ENCODE results near the gene SNX3. TPM values are rescaled to one million over a fixed set of nuclear protein-coding genes. Genes with fewer than 3 reads are reported as not detected.

SNX3 gene
- total RNA-seq, 1 experiment from 2014 or later = 158 TPM

- no peak overlapping the region for H3K4me3 Mint-ChIP-seq (ENCODE audit: low read depth, unreplicated experiment)
- no peak overlapping the region for H3K27ac Mint-ChIP-seq (ENCODE audit: unreplicated experiment)
- H3K36me3 Mint-ChIP-seq (ENCODE audit: insufficient read depth, unreplicated experiment) = peaks cover 11% of the 10 kb centered on the region
- DNase-seq = no peak
- no peaks in the 10 kb centered on the region for H3K9me3 Mint-ChIP-seq (ENCODE audit: low read depth, unreplicated experiment)
- intact Hi-C loops (cut with micrococcal nuclease; ENCODE audit: unreplicated experiment) = no loop called here
- BruUV-seq (replicated peaks) = no TSS peak
- TF ChIP-seq CTCF (IDR thresholded peaks at IDR 0.05; ENCODE audit: unreplicated experiment) = no peak
- no peaks in the 10 kb centered on the region for H3K27me3 Mint-ChIP-seq (ENCODE audit: unreplicated experiment)
- CTCF ChIA-PET = no interaction called here
- peaks cover 12% of the 10 kb centered on the region for H3K4me1 Mint-ChIP-seq (ENCODE audit: low read depth, unreplicated experiment)
Observed at GRCh38 chr6:108198761-108199498, 61.9 kb downstream of the SNX3 start.

- DNase-seq = no peak
- CTCF ChIA-PET = no interaction called here
- Mint-ChIP-seq H3K27ac (ENCODE audit: unreplicated experiment) (no peak overlapping the region), H3K36me3 (ENCODE audit: insufficient read depth, unreplicated experiment) (peaks cover 4% of the 10 kb centered on the region), H3K27me3 (ENCODE audit: unreplicated experiment) (no peaks in the 10 kb centered on the region), H3K4me1 (ENCODE audit: low read depth, unreplicated experiment) (no peaks in the 10 kb centered on the region), H3K9me3 (ENCODE audit: low read depth, unreplicated experiment) (no peaks in the 10 kb centered on the region), H3K4me3 (ENCODE audit: low read depth, unreplicated experiment) (no peak overlapping the region)
- BruUV-seq (replicated peaks) = no TSS peak
- no peak for TF ChIP-seq CTCF (IDR thresholded peaks at IDR 0.05; ENCODE audit: unreplicated experiment)
- intact Hi-C loops (cut with micrococcal nuclease; ENCODE audit: unreplicated experiment) = no loop called here
Observed at GRCh38 chr6:108195209-108195608, 65.6 kb downstream of the SNX3 start.

GRCh38 chr6:108194503-108194902 lies 66.3 kb downstream of the SNX3 start:
- H3K4me1 Mint-ChIP-seq (ENCODE audit: low read depth, unreplicated experiment) = no peaks in the 10 kb centered on the region

GRCh38 chr6:108193835-108194234 lies 67.0 kb downstream of the SNX3 start:
- CTCF ChIA-PET = no interaction called here
- Mint-ChIP-seq H3K9me3 (ENCODE audit: low read depth, unreplicated experiment) (no peaks in the 10 kb centered on the region), H3K27ac (ENCODE audit: unreplicated experiment) (no peak overlapping the region), H3K4me1 (ENCODE audit: low read depth, unreplicated experiment) (no peaks in the 10 kb centered on the region), H3K36me3 (ENCODE audit: insufficient read depth, unreplicated experiment) (peaks cover 4% of the 10 kb centered on the region), H3K4me3 (ENCODE audit: low read depth, unreplicated experiment) (no peak overlapping the region), H3K27me3 (ENCODE audit: unreplicated experiment) (no peaks in the 10 kb centered on the region)
- BruUV-seq (replicated peaks) = no TSS peak
- no peak for DNase-seq
- TF ChIP-seq CTCF (IDR thresholded peaks at IDR 0.05; ENCODE audit: unreplicated experiment) = no peak
- intact Hi-C loops (cut with micrococcal nuclease; ENCODE audit: unreplicated experiment) = no loop called here

More at GRCh38 chr6:108194503-108194902, 66.3 kb downstream of the SNX3 start:
- no peak overlapping the region for H3K4me3 Mint-ChIP-seq (ENCODE audit: low read depth, unreplicated experiment)
- CTCF ChIA-PET = no interaction called here
- no peaks in the 10 kb centered on the region for H3K9me3 Mint-ChIP-seq (ENCODE audit: low read depth, unreplicated experiment)
- no peak for TF ChIP-seq CTCF (IDR thresholded peaks at IDR 0.05; ENCODE audit: unreplicated experiment)
- intact Hi-C loops (cut with micrococcal nuclease; ENCODE audit: unreplicated experiment) = no loop called here
- no TSS peak for BruUV-seq (replicated peaks)
- DNase-seq = no peak
- no peak overlapping the region for H3K27ac Mint-ChIP-seq (ENCODE audit: unreplicated experiment)
- H3K36me3 Mint-ChIP-seq (ENCODE audit: insufficient read depth, unreplicated experiment) = peaks cover 4% of the 10 kb centered on the region
- H3K27me3 Mint-ChIP-seq (ENCODE audit: unreplicated experiment) = no peaks in the 10 kb centered on the region

Measured in Calu3 (cell line).